Body of pancreas (tissue), 4 donors: ENCODE results near the gene H2BW1.
"Not testable (repeated sequence)": the region's sequence is repeated elsewhere in the genome, so short reads cannot be mapped to it uniquely, and the experiment has no call there.

Source experiments
- CTCF ChIP-seq, 7 experiments: fragments of 450-650 bp in 4 of 7; fragments of 200-600 bp in 3 of 7; sonication (generic) in 3 of 7; IDR thresholded peaks; one replicate each; pipeline ENCODE4 v1.5.1; 2016 to 2019; ENCODE audit warnings: antibody characterized with exemption in 7 of 7
- POLR2A ChIP-seq, 3 donors: fragments of 450-650 bp; IDR thresholded peaks; one replicate each; pipeline ENCODE4 v1.6.1; 2016; ENCODE audit warnings: antibody characterized with exemption in 3 of 3, mild to moderate bottlenecking in 2 of 3

DNA sequence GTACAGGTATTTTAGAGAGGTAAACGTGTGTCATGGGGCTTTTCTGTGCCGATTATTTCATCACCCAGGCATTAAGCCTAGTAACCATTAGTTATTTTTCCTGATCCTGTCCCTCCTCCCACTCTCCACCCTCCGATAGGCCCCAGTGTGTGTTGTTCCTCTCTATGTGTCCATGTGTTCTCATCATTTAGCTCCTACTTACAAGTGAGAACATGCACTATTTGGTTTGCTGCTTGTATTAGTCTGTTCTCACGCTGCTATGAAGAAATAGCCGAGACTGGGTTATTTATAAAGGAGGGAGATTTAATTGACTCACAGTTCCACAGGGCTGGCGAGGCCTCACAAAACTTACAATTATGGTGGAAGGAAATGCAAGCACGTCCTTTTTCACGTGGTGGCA is 2.1 kb upstream of the H2BW1 start:
- not testable (repeated sequence) for TF ChIP-seq POLR2A, CTCF (IDR thresholded peaks at IDR 0.05)
